NCI-H2227 treated with DMSO at 0.1 percent for 48 hours (cell line): Measurements from ENCODE around the gene KCNG2.

Experiments used
- DNase-seq: peaks from one replicate; lab custom pipeline; 2025; lab: John Stamatoyannopoulos, UW

The KCNG2 gene

DNA sequence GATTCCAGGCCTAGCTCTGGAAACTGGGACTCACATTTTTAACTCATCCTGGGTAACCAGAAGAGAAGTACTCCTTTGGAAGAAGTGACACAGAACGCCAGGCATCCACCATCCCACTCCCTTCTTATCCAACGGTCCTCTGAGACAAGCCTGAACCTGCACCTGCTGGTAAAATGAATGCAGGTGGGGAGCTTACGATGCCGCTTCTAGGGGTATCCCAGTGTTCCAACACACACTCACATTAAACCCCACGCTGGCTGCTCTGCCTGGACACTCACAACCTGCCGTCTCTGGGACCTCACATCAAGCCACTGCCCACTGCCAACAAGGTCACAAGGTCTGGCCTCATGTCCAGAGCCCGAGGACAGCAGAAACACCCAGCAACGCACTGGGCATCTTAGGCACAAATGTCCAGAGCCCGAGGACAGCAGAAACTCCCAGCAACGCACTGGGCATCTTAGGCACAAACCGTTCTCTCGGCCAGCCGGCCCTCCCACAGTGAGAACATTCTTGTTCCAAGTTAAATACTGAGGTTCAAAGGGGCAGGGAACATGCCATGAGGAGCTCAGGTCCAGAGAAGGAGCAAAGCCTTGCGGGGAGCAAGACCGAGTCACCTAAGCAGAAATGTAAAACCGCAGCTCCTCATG, 143.9 kb downstream of the KCNG2 start:
- DNase-seq: no peak

DNA sequence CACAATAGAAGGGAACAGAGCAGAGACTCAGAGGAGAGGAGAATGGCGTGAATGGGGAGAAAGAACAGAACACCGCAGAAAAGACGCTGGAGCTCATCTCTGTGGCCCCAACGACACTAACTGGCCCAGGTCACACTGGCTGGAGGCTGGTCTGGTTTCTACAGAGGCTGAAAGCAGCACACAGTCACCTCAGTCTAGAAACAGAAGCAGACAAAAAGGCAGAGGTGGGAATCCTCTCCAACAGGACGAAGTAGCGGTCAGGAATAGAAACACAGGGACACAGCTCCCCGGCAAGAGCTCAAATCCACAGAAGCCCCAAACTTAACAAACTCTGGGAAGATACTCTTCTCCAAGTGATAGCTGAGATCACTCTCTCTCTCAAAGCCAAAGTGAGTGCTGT, 144.5 kb downstream of the KCNG2 start:
- DNase-seq: no peak

DNA sequence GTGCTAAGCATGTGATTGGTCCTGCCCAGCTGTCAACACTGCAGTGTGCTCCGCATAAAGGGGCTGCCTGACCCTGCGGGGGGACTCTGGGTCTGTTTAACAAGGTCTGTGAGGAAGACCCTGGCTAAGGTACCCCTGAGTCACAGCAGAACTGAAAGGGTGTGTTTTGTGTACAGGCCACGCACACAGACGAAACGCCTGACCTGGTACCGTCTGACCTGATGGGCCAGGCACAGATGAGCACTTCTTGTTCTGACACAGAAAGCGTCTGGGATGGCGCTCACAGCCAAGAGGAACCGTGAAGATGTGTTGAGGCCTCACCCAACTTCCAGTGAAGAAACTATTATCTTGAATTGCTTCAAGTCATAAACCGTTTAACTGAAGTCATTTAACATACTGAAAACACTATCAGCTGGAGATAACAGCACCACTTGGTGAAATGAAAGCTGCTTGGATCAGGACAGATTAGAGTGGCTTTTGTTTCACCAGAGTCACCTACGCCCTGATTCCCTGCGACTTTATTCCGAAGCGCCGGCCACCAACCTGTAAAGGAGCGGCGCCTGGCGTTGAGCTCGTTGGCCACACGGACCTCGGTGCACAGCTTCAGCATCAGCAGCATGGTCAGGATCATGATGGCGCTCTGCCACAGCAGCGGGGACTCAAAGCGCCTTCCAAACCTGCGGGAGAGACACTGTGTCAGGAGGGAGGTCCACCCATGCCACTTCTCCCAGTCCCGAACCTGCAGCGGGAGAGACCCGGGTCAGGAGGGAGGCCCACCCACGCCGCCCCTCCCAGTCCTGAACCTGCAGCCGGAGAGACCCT, 145.3 kb downstream of the KCNG2 start:
- DNase-seq: no peak

DNA sequence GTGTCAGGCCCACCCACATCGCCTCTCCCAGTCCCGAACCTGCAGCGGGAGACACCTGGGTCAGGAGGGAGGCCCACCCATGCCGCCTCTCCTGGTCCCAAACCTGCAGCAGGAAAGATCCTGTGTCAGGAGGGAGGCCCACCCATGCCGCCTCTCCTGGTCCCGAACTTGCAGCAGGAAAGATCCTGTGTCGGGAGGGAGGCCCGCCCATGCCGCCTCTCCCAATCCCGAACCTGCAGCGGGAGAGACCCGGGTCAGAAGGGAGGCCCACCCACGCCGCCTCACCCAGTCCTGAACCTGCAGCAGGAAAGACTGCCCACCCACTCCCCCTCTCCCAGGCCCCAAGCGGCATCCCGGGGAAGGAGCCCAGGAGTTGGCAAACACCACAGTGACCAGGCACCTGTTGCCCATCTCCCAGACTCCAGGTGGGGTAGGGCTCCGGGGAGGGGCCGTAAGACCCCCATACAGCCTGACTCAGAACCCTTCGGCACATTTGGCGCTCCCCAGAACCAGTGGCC, 145.9 kb downstream of the KCNG2 start:
- DNase-seq: no peak

DNA sequence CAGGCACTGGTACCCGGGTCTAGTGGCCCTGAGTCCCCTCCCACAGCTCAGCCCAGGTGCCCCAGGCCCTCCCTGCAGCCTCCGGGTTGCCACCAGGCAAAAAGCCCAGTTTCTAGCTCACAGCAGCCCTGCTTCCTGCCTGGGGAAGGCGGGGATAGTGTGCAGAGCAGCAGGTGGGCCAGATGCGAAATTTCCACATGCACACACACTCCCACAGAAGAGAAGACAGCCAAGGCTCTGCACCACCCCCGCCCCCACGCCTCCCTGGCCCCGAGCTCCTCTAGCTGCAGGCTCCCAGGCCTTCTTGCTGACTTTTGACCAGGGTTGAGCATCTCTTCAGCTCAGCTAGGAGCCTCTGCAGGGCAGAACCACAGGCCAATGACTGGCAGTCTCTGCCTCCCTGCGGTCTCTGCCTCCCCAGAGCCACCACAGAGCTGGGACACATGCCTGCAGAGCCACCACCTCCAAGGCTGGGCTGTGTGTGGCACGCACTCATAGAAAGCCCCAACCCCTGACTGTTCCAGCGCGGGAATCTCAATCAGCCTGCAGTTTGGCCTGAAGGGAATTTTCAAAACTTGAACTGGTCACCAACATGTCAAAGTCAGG, 146.5 kb downstream of the KCNG2 start:
- DNase-seq: no peak

DNA sequence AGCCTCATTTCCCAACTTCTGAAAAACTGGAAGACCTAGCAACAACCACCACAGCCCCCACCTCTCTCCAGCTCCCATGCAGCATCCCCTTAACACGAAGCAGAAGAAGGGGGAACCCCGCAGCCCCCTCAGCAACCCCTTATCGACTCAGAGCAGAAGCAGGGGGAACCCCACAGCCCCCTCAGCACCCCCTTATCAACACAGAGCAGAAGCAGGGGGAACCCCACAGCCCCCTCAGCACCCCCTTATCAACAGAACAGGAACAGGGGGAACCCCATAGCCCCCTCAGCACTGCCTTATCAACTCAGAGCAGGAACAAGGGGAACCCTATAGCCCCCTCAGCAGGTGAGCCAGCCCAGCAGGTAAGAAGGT, 147.0 kb downstream of the KCNG2 start:
- DNase-seq: no peak

DNA sequence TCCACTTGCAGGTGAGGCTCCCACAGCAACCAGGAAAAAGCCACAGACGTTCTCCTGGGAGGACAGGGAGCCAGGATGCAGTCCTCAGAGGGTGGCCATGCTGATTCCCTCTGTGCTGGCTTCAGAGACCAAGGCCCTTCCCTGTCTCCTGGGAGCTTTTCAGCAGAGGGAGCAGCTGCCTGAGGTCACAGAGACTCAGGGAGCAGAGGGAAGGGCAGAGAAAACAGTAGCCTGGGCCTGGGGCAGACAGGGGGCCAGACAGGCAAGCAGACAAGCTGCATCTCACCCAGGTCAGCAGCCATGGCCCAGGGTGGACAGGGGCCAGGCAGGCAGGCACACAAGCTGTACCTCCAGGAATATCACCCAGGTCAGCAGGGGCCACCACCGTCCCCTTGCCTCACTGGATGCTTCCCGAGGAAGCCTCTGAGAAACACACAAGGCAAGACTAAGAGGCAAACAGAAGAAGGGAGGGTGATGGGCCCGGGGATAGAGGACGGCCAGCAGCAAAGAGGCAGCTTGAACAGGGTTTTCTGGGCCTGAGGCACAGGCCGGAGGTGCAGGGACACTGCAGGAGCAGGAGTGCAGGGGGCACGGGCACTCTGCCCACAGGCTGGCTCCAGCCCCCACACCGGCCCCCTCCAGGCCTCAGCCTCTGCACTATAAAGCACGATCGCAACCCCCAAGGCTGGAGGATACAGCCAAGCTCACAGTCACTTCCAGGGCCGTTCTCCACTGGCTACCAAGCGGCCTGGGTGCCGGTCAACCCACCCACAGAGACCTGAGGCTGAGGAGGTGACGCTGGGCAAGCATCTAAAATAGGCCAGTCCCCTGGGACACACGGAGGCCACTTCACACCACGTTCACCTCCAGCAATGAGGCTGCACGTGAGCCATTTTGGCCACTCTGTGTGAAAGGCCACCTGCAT, 147.6 kb downstream of the KCNG2 start:
- no peak for DNase-seq

DNA sequence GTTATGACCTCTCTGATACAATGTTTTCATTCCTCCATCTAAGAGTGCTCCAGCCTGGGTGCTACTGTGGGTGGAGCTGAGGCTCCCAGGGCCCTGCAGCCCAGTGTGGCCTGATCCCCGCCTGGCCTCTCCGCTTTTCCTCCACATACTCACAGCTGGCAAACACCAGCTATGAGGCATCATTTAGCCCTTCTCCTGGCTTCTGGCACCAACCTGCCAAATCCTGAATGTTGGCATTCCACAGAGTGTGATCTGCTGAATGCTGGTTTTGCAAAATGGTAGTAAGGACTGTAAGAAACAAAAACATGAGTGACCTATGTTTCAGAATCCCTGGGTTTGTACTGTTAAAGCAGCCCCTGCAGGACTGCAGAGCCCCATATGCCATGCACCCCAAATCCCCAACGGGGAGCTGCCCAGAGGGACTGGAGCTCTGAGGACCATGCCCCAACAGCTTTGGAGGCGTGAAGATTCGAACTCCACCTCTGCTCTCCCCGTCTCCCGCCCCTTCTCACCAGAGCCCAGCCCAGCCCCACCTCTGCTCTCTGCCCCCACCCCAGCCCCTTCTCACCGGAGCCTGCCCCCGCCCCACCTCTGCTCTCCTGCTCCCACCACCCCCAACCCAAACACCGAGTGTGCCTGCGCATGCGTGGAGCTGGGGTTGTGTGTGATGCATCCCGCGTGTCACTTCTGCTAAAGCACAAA, 149.5 kb downstream of the KCNG2 start:
- DNase-seq: no peak

DNA sequence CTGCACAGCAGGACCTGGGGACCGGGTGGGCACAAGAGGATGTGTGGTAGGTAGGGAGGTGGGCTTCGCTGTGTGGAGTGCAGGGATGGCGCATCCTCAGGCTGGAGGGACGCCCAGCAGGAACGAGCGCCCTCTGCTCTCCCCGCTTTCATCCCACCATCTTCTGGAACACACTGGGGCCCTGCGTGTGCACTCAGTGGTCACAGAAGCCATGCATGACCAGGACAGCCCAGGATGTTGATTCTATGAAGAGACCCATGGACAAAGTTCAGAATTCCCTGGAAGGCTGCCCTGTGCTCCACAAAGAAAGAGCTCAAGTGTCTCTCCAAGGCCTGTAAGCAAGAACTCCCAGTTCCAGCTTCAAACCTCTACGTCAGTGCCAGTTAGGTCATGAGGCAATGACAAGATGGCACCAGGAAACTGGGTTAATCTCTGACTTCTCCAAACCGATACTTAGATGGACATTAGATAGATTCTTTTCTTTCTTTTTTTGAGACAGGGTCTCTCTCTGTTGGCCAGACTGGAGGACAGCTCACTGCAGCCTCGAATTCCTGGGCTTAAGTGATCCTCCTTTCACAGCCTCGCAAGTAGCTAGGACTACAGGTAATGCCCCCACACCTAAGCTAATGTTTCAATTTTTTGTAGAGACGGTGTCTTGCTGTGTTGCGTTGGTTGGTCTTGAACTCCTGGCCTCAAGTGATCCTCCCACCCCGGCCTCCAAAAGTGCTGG, 150.3 kb downstream of the KCNG2 start:
- DNase-seq: no peak

DNA sequence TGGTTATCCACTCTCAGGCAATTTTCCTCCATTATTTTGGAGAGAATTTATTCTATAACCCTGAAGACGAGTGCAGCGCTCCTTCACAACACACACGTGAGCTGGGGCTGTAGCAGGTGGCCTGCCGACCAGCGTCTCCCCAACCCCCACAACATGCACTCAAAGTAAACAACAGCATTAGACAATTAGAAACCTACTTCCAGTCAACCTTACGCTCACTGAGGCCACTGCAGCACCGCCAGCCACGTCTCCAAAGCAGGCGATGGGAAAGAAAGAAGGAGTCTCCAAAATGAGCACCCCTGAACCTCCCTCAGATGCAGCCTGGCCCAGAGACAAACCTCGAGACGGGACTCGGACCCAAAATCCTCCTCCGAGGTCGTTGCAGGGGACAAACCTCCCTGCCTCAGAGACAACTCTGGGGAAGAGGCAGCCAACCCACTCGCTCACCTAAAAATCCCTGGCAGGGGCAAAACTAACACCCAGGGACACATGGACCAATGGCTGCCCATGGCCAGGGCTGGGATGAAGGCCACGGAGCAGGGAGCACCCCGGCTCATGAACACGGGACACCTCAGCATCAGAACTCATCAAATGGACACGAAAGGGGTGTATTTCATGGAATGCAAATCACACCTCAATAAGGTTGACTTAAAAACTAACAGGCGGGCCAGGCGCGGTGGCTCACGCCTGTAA, 151.1 kb downstream of the KCNG2 start:
- DNase-seq: no peak
